GM18907 (cell line): ENCODE data around the gene SH3GL2.
A peak's percentile ranks its signal among the peaks of the same experiment; 100 is the strongest.

Source experiments
- ATAC-seq: cut with Tn5 transposase; IDR thresholded peaks from one replicate; pipeline ENCODE4 v1.9.1; 2021; ENCODE audit warnings: mild to moderate bottlenecking, moderate library complexity; ENCODE audit not compliant: unreplicated experiment

The SH3GL2 gene

DNA sequence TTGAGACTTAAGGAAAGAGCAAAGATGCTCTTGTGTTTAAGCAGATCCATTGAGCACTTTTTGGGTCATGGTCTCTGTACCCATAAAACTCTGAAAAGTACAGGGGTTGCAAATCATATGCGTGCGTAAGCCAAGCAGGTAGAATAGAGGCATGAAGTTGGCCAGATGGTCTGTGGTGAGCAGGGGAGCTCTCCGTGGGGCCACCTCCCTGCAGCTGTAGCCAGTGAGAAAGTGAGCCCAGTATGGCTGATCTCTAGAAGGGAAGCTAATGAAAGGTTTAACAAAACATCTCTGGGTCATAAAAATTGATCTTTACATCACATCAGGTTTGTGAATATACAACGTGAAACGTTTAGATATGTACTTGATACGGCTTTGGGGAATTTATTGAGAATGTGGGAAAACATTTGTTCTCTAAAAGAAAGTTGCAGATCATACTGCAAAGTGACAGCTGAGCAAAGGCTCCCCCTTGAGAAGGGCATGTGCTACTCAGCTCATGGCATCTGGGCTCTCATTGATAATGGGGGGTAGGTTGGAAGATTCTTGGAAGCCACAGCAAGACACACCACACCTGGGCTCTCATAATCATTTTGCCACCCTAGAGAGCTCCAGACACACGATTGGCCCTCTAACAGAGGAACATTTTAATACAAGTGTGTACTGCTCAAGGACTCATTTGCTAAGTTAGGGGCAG, 30.6 kb downstream of the SH3GL2 start:
- ATAC-seq, result no peak

DNA sequence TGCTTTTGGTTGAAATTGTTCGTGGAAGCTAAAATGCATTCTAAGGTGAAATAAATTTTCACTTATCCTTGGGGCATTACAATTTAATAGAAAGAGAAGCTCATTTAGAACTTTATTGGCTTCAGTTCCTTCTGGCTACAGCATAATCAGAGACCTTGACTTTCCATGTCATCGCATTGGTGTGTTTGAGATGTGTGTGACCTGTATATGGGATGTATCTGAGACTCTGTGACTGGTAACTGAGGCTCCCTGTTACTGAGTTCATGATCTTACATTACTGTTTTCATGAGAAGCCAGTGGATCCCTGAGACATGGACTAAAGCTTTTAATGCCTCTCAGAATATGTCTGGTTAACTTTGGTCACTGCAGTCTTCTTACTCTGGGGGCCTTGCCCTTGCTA, 32.5 kb downstream of the SH3GL2 start:
- no peak for ATAC-seq

DNA sequence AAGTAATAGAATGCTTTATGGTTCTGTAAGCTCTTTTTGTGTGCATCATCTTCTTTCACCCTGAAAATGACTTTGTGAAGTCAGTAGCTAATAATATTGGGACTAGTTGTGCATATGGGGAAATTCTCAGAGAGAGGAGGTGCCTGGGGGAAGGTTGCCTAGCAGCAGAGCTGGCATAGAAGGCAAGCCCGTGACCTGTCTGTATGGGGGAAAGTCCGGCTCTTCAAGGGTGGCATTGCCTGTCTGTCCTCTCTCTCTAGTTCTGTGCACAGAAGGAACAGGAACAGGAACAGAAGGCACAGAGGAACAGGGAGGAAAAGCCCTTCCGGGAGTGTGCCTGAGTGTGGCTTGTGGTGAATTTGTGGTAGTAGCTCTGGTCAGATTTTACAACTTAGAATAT, 33.1 kb downstream of the SH3GL2 start:
- ATAC-seq, result peak; percentile 70

DNA sequence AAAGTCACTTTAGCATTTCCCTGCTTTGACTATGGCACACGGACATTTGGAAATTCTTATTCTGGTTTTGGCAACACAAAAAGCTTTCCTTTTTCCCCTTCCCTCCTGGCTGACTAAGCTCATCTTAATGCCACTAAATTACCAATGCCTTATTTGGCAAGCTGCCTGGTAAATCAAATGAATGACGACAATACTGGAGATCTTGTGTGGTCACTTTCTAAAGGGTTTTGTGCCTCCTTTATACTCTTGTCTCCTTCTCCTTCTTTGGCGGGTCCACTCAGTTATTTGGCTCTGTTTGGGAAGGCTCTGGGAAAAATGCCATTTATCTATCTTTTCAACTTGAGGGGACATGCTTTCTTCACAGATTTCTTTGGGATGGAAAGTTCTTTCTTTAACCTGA, 34.9 kb downstream of the SH3GL2 start:
- no peak for ATAC-seq

DNA sequence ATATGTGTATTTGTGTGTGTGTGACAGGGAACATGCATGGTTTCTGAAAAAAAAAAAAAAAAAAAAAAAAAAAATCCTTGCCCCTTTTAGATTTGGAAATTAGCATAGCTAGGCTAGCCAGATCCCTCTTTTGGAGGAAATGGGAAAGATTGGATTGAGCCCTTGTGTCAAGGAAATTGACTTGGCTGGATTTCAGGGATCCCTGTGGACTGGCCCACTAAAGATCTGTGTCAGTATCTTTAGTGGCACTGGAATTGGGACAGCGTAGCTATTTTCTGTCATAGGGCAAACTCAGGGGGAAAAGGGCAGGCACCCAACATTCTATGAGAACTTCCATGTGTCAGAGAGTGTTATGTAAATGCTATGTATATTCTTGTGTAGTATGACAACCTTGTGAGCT, 35.4 kb downstream of the SH3GL2 start:
- ATAC-seq, result no peak

DNA sequence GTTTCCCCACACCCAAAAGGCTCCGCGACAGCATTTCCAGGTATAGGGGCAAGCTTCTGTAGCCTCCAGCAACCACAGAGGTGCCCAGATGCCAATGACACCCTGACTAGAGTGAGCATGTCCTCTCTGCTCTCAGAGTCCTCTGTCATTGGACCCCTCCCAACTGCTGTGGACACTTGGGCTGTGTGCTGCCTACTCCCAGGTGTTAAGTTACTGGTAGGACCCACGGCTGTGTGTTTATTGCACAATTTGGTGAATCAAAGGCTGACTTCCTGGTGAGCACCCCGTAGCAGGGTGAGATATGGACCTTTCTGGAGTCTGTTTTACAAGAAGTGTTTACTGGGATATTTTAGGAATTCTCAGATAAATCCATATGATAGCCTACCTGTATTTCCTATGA, 36.0 kb downstream of the SH3GL2 start:
- ATAC-seq, result no peak

DNA sequence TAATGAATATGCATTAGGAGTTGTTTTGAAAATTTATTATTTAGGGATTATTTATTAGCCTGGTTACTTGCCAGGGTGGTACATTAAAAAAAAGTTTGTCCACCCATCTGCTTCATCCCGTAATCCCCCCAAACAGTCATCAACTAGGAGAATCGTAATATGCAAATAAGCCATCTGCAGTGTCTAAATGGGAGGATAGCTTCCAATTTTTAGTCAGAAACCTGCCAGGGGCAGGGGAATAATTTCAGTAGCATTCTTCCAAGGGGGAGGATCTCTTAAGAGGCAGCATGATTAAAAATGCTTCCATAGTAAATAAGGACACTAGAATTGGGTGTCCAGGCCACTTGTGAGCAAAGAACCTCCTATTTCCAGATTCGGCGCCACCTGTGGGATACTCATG, 43.3 kb downstream of the SH3GL2 start:
- no peak for ATAC-seq

DNA sequence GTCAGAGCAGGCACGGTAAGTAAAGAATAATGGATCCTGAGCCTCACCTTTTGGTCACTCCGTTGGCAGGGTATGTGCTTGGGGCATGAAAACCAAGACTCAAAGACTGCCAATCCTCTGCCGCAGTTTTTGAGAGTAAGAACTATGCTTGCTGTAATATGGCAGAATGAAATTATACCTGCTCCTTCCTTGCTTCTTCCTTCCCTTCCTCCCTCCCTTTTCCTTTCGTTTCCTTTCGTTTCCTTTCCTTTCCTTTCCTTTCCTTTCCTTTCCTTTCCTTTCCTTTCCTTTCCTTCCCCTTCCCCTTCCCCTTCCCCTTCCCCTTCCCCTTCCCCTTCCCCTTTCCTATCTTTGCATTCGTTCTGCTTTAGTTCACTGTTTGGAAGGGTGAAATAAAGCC, 43.9 kb downstream of the SH3GL2 start:
- ATAC-seq, result no peak

DNA sequence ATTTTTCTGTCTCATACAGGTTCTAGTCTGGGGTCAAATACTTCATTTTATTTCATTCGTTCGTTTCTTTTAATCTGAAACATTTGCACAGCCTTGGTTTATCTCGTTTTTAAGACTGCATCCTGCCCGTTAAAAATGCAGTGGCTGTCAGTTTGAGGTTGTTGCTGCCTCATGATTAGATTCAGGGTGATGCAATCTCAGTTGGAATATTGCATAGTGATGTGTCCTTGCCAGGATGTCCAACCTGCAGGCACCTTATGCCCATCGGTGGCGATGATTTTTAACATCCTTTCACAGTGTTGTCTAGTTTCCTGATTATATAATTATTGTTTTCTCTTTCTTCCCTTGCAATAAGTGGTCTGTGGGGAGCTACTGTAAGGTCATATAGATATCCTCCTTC, 45.1 kb downstream of the SH3GL2 start:
- no peak for ATAC-seq

DNA sequence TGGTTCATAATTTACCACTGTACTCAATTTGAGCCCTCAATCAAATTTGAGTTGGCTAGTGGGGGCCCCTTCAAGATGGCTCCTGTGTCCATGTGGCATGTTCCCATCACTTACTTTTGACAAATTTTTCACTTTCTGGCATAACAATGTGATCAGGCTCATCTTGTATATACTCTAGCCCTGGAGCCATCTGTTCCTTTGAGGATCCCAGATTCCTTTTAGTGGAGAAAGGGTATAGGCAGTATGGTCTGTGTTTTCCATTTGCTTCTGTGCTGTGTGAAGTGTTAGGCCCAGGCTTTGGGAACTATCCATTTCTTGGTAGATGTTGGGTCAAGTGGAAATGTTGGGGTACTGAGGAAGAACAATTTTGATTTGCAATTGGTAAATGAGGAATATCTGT, 45.7 kb downstream of the SH3GL2 start:
- no peak for ATAC-seq

DNA sequence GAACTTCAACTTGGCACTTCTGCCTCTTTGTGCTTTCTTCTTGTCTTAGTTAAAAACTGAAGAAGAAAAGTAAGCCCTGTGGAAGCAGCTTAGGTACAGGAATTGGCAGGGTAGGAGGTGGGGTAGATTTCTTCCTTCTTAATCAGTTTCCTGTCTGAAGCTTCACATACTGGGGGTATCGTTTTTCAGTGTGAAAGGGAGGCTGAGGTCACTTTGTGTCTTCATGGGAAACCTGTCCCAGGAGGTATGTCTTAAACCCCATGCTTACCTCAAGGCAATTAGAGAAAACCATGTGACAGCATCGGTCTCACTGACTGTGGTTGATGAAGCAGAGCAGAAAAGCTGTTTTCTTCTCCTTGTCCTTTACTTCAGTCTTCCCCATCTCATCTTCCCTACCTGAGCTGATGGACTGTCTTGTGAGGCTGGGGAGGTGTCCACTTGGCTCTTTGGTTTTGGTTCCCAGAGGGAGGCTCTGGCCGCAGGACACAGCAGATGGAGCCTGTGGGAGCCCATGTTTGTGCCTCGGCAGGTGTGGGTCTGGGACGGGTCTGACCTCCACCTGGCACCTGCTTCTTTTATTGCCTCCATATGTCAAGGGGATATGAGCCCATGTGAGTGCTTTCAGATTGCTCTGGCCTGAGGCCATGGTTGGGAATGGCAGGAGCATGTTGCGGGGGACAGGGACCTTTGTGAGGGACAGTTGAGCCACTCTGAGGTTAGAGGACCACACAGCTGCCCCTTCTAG, 47.0 kb downstream of the SH3GL2 start:
- ATAC-seq, result no peak

DNA sequence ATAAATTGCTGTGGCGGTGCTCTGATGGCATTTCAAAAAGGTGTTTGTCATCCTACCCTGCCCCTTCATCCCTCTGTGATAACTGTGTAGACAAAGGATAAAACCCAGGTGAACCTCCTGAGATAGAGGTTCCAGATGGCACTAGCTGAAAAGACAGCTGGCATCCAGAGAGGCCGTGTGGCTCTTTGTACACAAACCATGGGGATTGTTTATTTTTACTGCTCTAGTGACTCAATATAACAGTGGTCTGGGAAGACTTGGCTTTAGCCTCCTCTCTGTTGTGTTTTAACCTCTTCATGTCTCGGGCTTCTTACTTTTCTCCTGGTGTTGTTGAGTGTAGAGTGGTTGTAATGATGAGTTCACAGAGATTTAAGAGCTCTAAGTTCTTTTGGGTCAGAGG, 48.8 kb downstream of the SH3GL2 start:
- no peak for ATAC-seq

DNA sequence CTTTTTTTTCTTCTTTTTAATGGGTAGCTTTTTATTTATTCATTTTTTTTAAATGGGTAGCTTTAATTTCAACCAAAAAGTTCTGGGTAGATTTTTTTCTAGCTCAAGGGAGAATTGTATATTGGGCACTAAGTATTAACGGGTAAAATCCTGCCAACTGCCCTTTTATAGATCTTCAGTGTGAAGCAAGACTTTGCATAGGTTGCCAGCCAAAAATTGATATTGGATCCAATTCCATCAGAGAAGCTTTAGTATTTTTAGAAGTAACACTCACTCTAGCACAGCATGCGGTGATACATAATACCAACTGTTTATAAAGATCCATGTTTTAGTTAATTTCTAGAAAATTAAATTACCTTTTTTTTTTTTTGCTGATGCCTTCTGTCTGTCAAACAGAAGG, 49.8 kb downstream of the SH3GL2 start:
- no peak for ATAC-seq

DNA sequence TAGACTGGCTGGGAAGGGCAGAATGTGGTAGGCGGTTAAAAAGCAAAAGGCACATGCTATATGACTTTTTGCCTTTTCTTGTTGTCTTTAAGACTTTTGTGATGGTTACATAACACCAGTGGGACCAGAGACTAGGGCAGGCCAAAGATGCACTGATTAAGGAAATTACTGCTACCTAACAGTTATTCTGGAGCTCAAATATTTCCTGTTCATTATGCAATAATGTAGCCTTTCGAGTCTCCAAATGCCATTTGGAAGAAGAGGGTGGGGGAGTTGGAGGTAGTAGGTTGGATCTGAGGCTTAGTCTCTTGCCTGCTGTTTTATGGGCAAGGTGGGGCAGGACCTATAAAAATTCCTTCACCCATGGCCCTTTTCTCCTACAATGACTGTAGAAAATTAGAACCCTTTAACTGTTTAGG, 51.7 kb downstream of the SH3GL2 start:
- ATAC-seq, result no peak

DNA sequence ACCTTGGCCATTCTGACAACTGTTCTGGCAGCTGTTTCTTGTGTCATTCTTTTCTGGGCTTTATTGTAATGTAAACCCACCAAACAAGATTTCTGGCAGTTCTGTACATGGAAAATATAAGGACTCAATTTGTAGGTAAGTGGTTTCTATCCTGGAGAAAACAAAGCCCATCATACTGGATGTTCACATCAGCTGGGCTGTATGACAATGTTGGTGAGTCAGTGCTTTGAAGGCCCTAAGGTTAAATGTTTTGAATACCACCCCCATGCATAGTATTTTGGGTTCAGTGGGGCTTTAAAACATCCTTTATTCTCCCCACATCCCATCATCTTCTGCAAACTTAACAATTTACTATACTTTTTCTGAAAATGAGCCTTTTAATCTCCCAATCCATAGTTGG, 52.5 kb downstream of the SH3GL2 start:
- no peak for ATAC-seq

DNA sequence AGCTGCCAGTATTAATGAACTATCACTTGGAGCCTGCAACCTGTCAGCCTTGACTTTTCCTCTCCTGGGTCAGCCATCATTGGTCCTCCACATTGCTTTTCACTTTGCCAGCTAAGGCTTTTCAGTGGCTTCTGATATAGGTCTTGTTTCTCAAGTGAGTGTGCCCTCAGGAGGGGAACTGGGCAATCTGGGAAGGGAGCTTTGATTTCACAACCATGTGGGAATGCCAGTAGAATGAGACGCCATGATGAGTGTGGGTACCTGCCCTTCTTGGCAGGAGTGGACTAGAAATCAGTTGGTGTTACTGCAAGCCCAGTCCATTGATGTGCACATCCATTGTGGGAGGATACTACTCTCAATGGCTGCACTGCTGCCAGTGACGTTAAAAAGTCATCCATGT, 54.1 kb downstream of the SH3GL2 start:
- no peak for ATAC-seq

DNA sequence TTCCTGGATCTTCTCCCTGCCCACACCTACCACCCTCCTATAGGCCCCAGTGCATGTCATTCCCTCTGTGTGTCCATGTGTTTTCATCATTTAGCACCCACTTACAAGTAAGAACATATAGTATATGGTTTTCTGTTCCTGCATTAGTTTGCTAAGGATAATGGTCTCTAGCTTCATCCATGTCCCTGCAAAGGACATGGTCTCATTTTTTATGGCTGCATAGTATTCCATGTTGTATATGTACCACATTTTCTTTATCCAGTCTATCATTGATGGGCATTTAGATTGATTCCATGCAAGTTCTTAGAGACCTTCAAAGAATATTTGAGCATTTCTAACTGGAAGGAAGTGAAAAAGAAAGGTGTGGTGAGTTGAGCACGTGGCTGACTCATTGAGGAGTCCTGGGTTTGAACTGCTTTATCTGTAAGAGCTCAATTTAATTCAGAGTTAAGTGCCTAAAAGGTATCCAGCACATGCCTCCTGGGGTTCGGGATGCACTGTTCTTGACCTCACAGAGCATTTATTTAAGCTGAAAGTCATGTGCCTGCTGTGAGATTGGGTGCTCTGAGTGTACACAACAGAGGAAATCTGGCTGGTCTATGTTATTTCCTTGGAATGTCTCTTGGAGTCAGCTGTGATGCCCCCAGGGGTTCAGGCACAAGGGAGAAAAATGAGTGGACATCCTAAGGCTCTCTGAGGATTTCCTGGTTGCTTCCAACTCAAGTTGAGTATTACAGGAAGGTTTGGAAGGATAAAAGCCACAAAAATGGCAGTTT, 56.4 kb downstream of the SH3GL2 start:
- no peak for ATAC-seq

DNA sequence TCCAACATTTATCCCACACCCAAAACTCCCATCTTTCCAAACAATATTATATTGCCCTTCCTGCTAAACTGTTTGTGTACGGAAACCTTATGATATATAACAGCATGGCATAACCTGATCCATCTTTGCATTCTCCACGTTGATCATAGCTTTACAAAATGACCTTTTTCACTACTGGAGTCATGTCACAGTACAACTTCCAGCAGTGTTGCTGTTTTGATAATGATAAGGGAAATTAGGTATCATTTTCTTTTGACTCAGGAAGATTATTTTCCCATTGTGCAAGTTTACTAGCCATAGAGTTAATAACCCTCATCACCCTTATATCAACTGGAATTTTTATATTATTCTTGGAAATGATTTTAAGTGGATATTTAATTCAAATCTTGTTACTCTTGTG, 57.5 kb downstream of the SH3GL2 start:
- ATAC-seq, result no peak

DNA sequence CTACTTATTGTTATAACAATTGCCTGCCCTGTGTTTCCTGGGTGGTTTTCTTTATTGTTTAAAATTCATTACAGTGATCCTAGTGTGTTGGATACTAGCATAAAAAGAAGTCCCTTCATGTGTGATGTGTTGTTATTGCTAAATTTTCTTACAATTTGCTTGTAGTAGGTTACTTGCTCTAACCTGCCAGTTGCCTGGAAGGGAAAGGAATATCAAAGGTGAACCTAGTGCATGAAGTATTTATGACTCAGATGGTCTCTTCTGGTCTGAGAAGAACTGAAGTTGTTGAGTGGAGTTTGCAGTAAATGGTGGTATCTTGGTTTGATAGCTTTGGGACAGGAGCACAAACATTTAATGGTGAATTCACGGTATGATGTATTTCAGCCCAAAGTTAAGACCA, 58.0 kb downstream of the SH3GL2 start:
- no peak for ATAC-seq

DNA sequence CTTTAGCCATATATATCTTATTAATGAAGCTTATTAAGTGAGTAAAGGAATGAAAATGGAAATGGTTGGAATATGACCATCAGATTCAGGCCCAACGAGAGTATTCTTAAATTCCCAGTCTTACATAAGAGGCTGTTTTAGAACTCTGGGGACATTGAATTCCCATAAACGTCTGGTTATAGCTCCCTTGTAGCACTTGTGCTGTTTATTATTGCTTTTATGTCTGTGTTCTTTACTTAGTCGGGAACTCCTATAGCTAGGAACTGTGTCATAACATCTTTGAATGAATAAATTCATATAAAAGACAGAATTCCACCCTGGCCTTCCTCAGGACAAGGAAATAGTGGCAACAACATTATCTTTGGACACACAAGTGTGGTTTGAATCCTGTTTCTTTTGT, 58.4 kb downstream of the SH3GL2 start:
- no peak for ATAC-seq

DNA sequence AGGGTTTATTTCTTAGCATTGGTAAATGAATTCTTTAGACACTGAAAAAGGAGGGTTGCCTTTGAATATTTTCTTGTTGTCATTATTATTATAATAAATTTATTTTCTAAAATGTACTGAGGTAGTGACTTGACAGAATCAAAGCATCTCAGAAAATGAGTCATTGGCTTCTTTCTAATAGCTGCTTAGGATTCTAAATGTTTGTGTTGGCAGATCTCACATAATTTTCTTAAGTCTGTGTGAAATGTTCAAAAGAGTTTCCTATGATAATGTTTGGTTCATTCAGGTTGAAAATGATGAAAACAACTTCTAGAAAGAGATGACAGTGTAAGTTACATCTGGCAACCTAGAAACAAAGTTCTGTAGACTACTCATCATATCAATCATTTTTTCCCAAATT, 69.7 kb downstream of the SH3GL2 start:
- ATAC-seq, result no peak

DNA sequence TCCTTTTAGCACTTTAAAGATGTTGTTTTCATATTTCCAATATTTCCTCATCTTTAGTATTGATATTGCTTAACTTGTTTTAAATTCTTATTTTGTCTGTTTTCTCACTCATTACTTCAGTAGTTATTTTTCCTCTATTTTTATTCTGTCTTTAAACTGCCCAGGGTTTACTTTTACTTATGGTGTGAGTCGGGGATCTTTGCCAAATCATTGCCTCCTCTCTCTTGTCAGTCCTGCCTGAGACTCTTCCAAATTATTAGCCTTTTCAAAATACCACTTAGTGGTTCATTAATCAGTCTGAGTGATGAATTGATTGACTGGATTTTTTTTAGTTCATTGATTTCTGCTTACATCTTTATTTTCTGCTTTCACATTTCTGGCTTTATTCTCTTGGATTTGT, 72.9 kb downstream of the SH3GL2 start:
- ATAC-seq, result no peak
